Adrenal gland (tissue), 12 donors: ENCODE results near the gene C1QTNF7. TPM values are rescaled to one million over a fixed set of nuclear protein-coding genes. Genes with fewer than 3 reads are reported as not detected.

ENCODE experiments used
- DNase-seq, 7 donors: peaks; one replicate each; pipeline ENCODE4 v3.0.0-alpha.2; 2019 to 2020
- H3K27ac ChIP-seq, 5 donors: fragments of 200-600 bp; sonication (generic) in 4 of 5; 1 replicate in 3 of 5; 2 replicates in 2 of 5; pipeline versions ENCODE4 v1.5.1 to v1.8.0; 2016 to 2020; ENCODE audit warnings: mild to moderate bottlenecking in 1 of 5
- H3K27me3 ChIP-seq: fragments of 200-600 bp; 2 replicates; pipeline ENCODE4 v1.8.0; 2021
- H3K36me3 ChIP-seq, 2 donors: fragments of 200-600 bp; replicated peaks in 1 of 2; 1 replicate in 1 of 2; 2 replicates in 1 of 2; pipeline versions ENCODE4 v1.5.1 to v1.8.0; 2018 to 2022
- H3K4me1 ChIP-seq, 2 donors: fragments of 200-600 bp; replicated peaks in 1 of 2; 1 replicate in 1 of 2; 2 replicates in 1 of 2; pipeline versions ENCODE4 v1.5.1 to v1.8.0; 2018 to 2021
- H3K4me3 ChIP-seq, 4 donors: fragments of 200-600 bp; sonication (generic) in 3 of 4; one replicate each; pipeline ENCODE4 v1.5.1; 2016 to 2018
- H3K9me3 ChIP-seq, 3 donors: fragments of 200-600 bp; sonication (generic) in 1 of 3; replicated peaks in 1 of 3; 1 replicate in 2 of 3; 2 replicates in 1 of 3; pipeline versions ENCODE4 v1.5.1 to v1.8.0; 2016 to 2021
- CTCF ChIP-seq, 6 experiments: fragments of 450-650 bp in 4 of 6; fragments of 200-600 bp in 2 of 6; sonication (generic) in 1 of 6; IDR thresholded peaks; 1 replicate in 5 of 6; 2 replicates in 1 of 6; pipeline versions ENCODE4 v1.5.1 to v1.8.0; 2016 to 2021; ENCODE audit warnings: antibody characterized with exemption in 6 of 6, mild to moderate bottlenecking in 2 of 6, moderate library complexity in 1 of 6
- POLR2A ChIP-seq, 2 donors: fragments of 450-650 bp; IDR thresholded peaks; one replicate each; pipeline ENCODE4 v1.6.1; 2017; ENCODE audit warnings: antibody characterized with exemption in 2 of 2, mild to moderate bottlenecking in 2 of 2, moderate library complexity in 1 of 2
- WGBS, 4 donors: extraction: QIAGEN DNeasy Blood & Tissue Kit in 2 of 4; methylation state at CpG; one replicate each; pipeline versions ENCODE4 v1.1.5 to v1.1.7; 2013 to 2017; 5-methylcytosine and 5-hydroxymethylcytosine counted together
- intact Hi-C, 2 donors: fragments of 100-400 bp; cut with DNase I; formaldehyde crosslinking; loops; one replicate each; pipeline versions ENCODE4 v1.14.1 to v1.15.0; 2022 to 2023
- polyA plus RNA-seq, 3 donors: library from polyadenylated mRNA; stranded (reverse); fragments of 200-250 nt in 2 of 3; fragments of 350-450 nt in 1 of 3; fragmentation: Illumina TruSeq in 1 of 3; extraction: RNeasy Lipid Tissue Mini Kit (QIAGEN cat#74804) in 1 of 3; gene quantifications; one replicate each; pipeline ENCODE4 v1.2.3, GENCODE V29; 2013 to 2014
- total RNA-seq, 9 donors: library from RNA; depleted of rRNA in 4 of 9; stranded (reverse); fragments of >200 nt in 4 of 9; fragments of 120-200 nt in 1 of 9; fragmentation: NEBNext Ultra II Directional in 1 of 9; extraction: Animal tissue kit (Norgen Biotek cat#: 25700) in 1 of 9; gene quantifications; one replicate each; pipeline versions ENCODE4 v1.1.0 to v1.2.4, GENCODE V29; 2013 to 2023
- donor health status: healthy with polysubstance abuse.
- donor health status: Bipolar disorder and iron deficiency.
- donor health status: DM: yes; HTN: yes; CAD: no.
- donor health status: DM: no; HTN: no; CAD: no.
- donor health status: DM: no; HTN: no; CAD: no.
- donor health status: DM: yes; HTN: yes; CAD: no.

Gene C1QTNF7
- total and polyA plus RNA-seq, 12 donors = 0.09 to 2.8 (median 1.1) TPM

- TF ChIP-seq POLR2A (IDR thresholded peaks at IDR 0.05) (no peak), CTCF (IDR thresholded peaks at IDR 0.05) (no peak)
- H3K4me3 ChIP-seq = no peak overlapping the region
- H3K27ac ChIP-seq = no peak overlapping the region
- H3K9me3 ChIP-seq = no peaks in the 10 kb centered on the region
- H3K27me3 ChIP-seq = no peaks in the 10 kb centered on the region
- no peak for DNase-seq
- 84 to 94% (median 87%) methylated on average over 5 of the region's 5 CpGs for WGBS, 4 donors
- intact Hi-C loops = no loop called here
- H3K4me1 ChIP-seq = no peaks in the 10 kb centered on the region
- no peaks in the 10 kb centered on the region for H3K36me3 ChIP-seq
These were observed 45.1 kb upstream of the C1QTNF7 start for GRCh38 chr4:15382669-15383273.

GRCh38 chr4:15385515-15385914 is 42.3 kb upstream of the C1QTNF7 start:
- intact Hi-C loops = no loop called here
- Histone ChIP-seq H3K4me3 (no peak overlapping the region), H3K27me3 (no peaks in the 10 kb centered on the region), H3K9me3 (no peaks in the 10 kb centered on the region), H3K36me3 (no peaks in the 10 kb centered on the region), H3K4me1 (no peaks in the 10 kb centered on the region), H3K27ac (no peak overlapping the region)
- TF ChIP-seq CTCF (IDR thresholded peaks at IDR 0.05) (no peak), POLR2A (IDR thresholded peaks at IDR 0.05) (no peak)
- no peak for DNase-seq
- 88 to 93% (median 92%) methylated on average over 6 of the region's 6 CpGs for WGBS, 4 donors

- no peaks in the 10 kb centered on the region for H3K27me3 ChIP-seq
- H3K27ac ChIP-seq = no peak overlapping the region
- no peak for DNase-seq
- no peaks in the 10 kb centered on the region for H3K4me1 ChIP-seq
- no peak overlapping the region for H3K4me3 ChIP-seq
- WGBS, 4 donors = 66 to 86% (median 79%) methylated on average over 4 of the region's 4 CpGs
- intact Hi-C loops = no loop called here
- H3K36me3 ChIP-seq = no peaks in the 10 kb centered on the region
- TF ChIP-seq CTCF (IDR thresholded peaks at IDR 0.05) = no peak
- TF ChIP-seq POLR2A (IDR thresholded peaks at IDR 0.05) = no peak
- no peaks in the 10 kb centered on the region for H3K9me3 ChIP-seq
These were observed 41.9 kb upstream of the C1QTNF7 start for GRCh38 chr4:15385928-15386327.

- no peaks in the 10 kb centered on the region for H3K36me3 ChIP-seq
- H3K27ac ChIP-seq = no peak overlapping the region
- no peak overlapping the region for H3K4me3 ChIP-seq
- no peaks in the 10 kb centered on the region for H3K4me1 ChIP-seq
- TF ChIP-seq CTCF (IDR thresholded peaks at IDR 0.05) (no peak), POLR2A (IDR thresholded peaks at IDR 0.05) (no peak)
- DNase-seq = no peak
- H3K27me3 ChIP-seq = no peaks in the 10 kb centered on the region
- no peaks in the 10 kb centered on the region for H3K9me3 ChIP-seq
- intact Hi-C loops = loop anchor here (10.0 kb wide), 2 partner anchors 64 to 156 kb away; no protein-coding TSS in a partner anchor
- WGBS, 4 donors = 64 to 80% (median 76%) methylated on average over 3 of the region's 3 CpGs
These were observed 37.3 kb upstream of the C1QTNF7 start for GRCh38 chr4:15390494-15390893.
